Measurements from ENCODE around the gene GLIPR2. TPM values are rescaled to one million over a fixed set of nuclear protein-coding genes. Genes with fewer than 3 reads are reported as not detected.
"Not testable (repeated sequence)": the region's sequence is repeated elsewhere in the genome, so short reads cannot be mapped to it uniquely, and the experiment has no call there.

Gene GLIPR2
- total and polyA plus RNA-seq, 9 donors, result 8.3 to 34.6 (median 16.0) TPM

DNA sequence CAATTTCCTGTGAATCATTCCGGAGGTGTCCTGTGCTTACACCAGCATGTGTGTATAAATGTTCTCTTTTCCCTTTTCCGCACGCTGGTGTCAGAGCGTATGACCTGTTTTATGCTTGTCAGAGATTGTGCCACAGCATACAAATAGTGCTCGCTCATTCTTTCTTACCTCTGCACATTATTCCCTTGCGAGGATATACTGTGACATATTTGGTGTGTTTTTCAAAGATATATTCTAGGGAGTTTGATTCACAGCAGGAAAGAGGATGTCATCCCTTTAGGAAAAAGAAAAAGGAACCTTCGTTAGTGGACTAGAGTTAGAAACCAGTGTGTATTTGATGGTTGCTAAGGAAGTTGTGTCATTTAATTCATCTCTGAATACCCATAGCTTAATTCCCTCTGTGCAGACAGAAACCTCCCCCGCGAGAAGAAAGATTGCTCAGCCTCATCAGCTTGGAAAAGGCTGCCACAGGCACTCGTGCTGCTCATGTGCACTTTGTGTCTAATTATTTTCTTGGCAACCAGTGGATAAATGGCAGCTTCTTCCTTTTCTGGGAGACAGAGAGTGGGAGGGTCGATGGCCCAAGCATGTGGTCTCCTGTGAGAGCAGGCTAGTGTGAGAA lies 17.9 kb downstream of the GLIPR2 start:
- Histone ChIP-seq H3K36me3 (no peaks in the 10 kb centered on the region), H3K27me3 (no peaks in the 10 kb centered on the region), H3K4me3 (no peak overlapping the region), H3K9me3 (no peaks in the 10 kb centered on the region), H3K27ac (peak overlapping the region; percentile 33 to 64), H3K4me1 (ENCODE audit: insufficient read depth) (peaks cover 3% of the 10 kb centered on the region)
- intact Hi-C loops (cut with DNase I), result no loop called here
- TF ChIP-seq, protein P1, sequence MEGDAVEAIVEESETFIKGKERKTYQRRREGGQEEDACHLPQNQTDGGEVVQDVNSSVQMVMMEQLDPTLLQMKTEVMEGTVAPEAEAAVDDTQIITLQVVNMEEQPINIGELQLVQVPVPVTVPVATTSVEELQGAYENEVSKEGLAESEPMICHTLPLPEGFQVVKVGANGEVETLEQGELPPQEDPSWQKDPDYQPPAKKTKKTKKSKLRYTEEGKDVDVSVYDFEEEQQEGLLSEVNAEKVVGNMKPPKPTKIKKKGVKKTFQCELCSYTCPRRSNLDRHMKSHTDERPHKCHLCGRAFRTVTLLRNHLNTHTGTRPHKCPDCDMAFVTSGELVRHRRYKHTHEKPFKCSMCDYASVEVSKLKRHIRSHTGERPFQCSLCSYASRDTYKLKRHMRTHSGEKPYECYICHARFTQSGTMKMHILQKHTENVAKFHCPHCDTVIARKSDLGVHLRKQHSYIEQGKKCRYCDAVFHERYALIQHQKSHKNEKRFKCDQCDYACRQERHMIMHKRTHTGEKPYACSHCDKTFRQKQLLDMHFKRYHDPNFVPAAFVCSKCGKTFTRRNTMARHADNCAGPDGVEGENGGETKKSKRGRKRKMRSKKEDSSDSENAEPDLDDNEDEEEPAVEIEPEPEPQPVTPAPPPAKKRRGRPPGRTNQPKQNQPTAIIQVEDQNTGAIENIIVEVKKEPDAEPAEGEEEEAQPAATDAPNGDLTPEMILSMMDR (IDR thresholded peaks at IDR 0.05), result no peak
- 13 to 17% (median 13%) methylated on average over 11 of the region's 11 CpGs for WGBS, 3 donors
- peak in 4 of 5 donors; percentile 26 to 64 (median 56) for DNase-seq

DNA sequence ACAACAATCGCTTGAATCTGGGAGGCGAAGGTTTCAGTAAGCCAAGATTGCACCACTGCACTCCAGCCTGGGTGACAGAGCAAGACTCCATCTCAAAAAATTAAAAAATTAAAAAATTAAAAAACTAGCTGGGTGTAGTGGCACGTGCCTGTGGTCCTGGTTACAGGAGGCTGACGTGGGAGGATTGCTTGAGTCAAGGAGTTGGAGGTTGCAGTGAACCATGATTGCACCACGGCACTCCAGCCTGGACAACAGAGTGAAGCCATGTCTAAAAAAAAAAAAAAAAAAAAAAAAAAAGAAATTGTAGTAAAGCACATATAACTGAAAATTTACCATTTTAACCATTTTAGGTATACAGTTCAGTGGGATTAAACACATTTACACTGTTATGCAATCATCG lies 19.6 kb downstream of the GLIPR2 start:
- Histone ChIP-seq H3K27me3 (no peaks in the 10 kb centered on the region), H3K27ac (no peak overlapping the region), H3K4me3 (no peak overlapping the region), H3K9me3 (no peaks in the 10 kb centered on the region), H3K36me3 (no peaks in the 10 kb centered on the region), H3K4me1 (ENCODE audit: insufficient read depth) (peaks cover 1% of the 10 kb centered on the region)
- WGBS, 3 donors, result 97 to 99% (median 98%) methylated on average over 6 of the region's 6 CpGs
- TF ChIP-seq, protein P1 (IDR thresholded peaks at IDR 0.05), result no peak
- TF ChIP-seq POLR2A (IDR thresholded peaks at IDR 0.05), result no peak
- no peak for TF ChIP-seq EP300 (IDR thresholded peaks at IDR 0.05)
- no peak for DNase-seq
- intact Hi-C loops (cut with DNase I), result no loop called here

DNA sequence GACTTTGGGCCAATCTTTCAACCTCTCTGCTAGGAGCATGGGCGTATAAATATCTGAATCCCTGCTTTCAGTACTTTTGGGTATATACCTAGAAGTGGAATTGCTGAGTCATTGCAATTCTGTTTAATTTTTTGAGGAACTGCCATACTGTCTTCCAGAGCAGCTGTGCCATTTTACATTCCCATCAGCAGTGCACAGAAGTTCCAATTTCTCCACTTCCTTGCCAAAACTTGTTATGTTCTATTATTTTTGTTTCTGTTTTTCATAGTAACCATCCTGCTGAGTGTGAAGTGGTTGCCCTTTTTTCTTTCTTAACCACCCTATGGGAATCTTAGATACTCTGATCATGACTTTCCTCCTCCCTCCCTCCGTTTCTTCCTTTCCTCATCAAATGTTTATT lies 21.6 kb downstream of the GLIPR2 start:
- Histone ChIP-seq H3K36me3 (no peaks in the 10 kb centered on the region), H3K27ac (no peak overlapping the region), H3K27me3 (no peaks in the 10 kb centered on the region), H3K9me3 (no peaks in the 10 kb centered on the region), H3K4me3 (no peak overlapping the region), H3K4me1 (ENCODE audit: insufficient read depth) (peaks cover 2% of the 10 kb centered on the region)
- no peak for DNase-seq
- 47 to 53% (median 50%) methylated on average over 2 of the region's 2 CpGs for WGBS, 3 donors
- intact Hi-C loops (cut with DNase I), result no loop called here
- no peak for TF ChIP-seq POLR2A (IDR thresholded peaks at IDR 0.05)
- no peak for TF ChIP-seq EP300 (IDR thresholded peaks at IDR 0.05)
- TF ChIP-seq, protein P1 (IDR thresholded peaks at IDR 0.05), result no peak

DNA sequence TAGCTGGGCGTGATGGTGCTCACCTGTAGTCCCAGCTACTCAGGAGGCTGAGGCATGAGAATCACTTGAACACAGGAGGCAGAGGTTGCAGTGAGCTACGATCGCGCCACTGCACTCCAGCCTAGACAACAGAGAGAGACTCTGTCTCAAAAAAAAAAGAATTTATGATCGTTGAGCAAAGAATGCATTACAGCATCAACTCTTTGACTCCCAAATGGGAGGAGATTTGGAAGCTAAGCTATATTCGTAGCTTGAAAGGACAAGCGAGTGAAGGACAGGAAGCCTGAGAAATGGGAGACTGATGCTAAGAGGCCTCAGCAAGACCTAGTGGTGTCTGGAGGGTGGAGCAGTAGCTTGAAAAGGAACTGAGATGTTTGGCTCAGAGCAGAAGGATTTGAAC lies 22.4 kb downstream of the GLIPR2 start:
- Histone ChIP-seq H3K36me3 (no peaks in the 10 kb centered on the region), H3K27ac (no peak overlapping the region), H3K9me3 (no peaks in the 10 kb centered on the region), H3K27me3 (no peaks in the 10 kb centered on the region), H3K4me3 (no peak overlapping the region), H3K4me1 (ENCODE audit: insufficient read depth) (peaks cover 6% of the 10 kb centered on the region)
- TF ChIP-seq POLR2A (IDR thresholded peaks at IDR 0.05) (no peak), EP300 (IDR thresholded peaks at IDR 0.05) (no peak)
- TF ChIP-seq, protein P1 (IDR thresholded peaks at IDR 0.05), result no peak
- intact Hi-C loops (cut with DNase I), result no loop called here
- 61 to 81% (median 74%) methylated on average over 7 of the region's 7 CpGs for WGBS, 3 donors
- no peak for DNase-seq

DNA sequence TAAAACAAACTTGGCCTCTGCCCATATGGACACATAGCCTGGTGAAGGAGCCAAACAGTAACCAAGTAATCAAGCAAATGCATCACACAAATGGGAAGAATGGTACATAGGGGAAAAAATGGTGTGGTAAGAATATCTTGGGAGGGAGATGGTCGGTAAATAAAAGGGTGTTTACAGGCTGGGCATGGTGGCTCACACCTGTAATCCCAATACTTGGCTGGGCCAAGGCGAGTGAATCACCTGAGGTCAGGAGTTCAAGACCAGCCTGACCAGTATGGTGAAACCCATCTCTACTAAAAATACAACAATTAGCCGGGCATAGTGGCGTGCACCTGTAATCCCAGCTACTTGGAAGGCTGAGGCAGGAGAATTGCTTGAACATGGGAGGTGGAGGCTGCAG lies 23.0 kb downstream of the GLIPR2 start:
- H3K4me1 ChIP-seq (ENCODE audit: insufficient read depth); H3K9me3 ChIP-seq; intact Hi-C loops (cut with DNase I); H3K36me3 ChIP-seq; DNase-seq; H3K27ac ChIP-seq; H3K27me3 ChIP-seq; H3K4me3 ChIP-seq: not testable (repeated sequence)
- WGBS, 3 donors, result 93 to 96% (median 96%) methylated on average over 4 of the region's 4 CpGs

DNA sequence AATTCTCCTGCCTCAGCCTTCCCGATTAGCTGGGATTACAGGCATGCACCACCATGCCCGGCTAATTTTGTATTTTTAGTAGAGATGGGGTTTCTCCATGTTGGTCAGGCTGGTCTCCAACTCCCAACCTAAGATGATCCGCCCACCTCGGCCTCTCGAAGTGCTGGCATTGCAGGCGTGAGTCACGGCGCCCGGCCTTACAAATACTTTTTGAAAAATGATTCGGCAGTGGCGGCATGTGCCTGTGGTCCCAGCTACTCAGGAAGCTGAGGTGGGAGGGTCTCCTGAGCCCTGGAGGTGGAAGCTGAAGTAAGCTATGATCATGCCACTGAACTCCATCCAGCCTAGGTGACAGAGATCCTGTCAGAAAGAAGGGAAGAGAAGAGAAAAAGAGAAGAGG lies 23.6 kb downstream of the GLIPR2 start:
- not testable (repeated sequence) for H3K9me3 ChIP-seq; H3K27ac ChIP-seq; H3K4me1 ChIP-seq (ENCODE audit: insufficient read depth); H3K27me3 ChIP-seq; H3K4me3 ChIP-seq; H3K36me3 ChIP-seq; DNase-seq
- intact Hi-C loops (cut with DNase I), result loop anchor here in 1 of 4 donors (2.0 kb wide), 1 partner anchor 19 kb away; no protein-coding TSS in a partner anchor
- WGBS, 3 donors, result 79 to 86% (median 84%) methylated on average over 11 of the region's 11 CpGs

All from ovary (tissue), 9 donors.